GM12891 (cell line): Measurements from ENCODE around the gene GPER1.

Experiments used
- POLR2A ChIP-seq: IDR thresholded peaks from 2 replicates; pipeline ENCODE4 v1.6.1; 2011; ENCODE audit warnings: low read depth, low read length, control low read depth
- POLR2AphosphoS5 ChIP-seq: IDR thresholded peaks from 2 replicates; pipeline ENCODE4 v1.6.1; 2011; ENCODE audit warnings: low read depth, low read length, control low read depth
- SPI1 ChIP-seq: IDR thresholded peaks from 2 replicates; pipeline ENCODE4 v1.6.1; 2011; ENCODE audit warnings: low read depth, low read length, control low read depth
- TAF1 ChIP-seq: IDR thresholded peaks from 2 replicates; pipeline ENCODE4 v1.6.1; 2011; ENCODE audit warnings: low read depth, low read length, control low read depth

- TF ChIP-seq SPI1 (no peak), POLR2A (no peak), POLR2AphosphoS5 (no peak), TAF1 (no peak)
Measured at GRCh38 chr7:1097120-1097504, 9.2 kb downstream of the GPER1 start.
